ENCODE data around the gene BTBD9. TPM values are rescaled to one million over a fixed set of nuclear protein-coding genes. Genes with fewer than 3 reads are reported as not detected.

BTBD9 gene
- total and polyA plus RNA-seq, 2 donors (not counting 3 experiments of a cell fraction or from before 2014, with no cell fraction given): 4.9 to 15.0 TPM

DNA sequence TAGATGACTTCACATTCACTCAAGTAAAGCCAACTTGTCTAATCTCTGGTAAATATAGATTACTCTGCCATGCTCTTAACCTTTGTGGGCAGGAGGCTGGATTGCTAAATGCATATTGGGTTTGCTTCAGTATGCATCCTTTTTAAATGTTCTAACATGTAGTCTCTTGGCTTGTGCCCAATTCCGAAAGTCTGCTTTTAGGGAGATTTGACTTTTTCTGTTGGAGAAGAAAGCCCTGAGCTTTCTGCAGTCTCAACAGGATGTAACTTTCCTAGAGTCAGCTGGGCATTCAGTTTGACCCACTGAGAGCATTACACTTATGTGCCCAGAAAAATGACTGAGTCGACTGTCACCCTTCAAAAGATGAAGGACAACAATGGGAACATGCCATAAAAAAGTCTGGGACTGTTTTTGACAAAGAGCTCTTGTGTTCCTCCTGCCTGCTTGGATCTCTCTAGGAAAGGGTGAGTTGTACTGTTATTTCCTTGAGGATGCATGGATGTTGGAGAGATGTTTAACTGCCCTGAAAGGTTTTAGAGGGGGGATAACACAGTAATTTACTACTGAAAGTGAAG, 520.9 kb downstream of the BTBD9 start:
- H3K9me1 ChIP-seq (replicated peaks; ENCODE audit: control insufficient read depth, extremely low read depth, insufficient read depth, low read length): no peaks in the 10 kb centered on the region
- H3K27ac ChIP-seq (ENCODE audit: insufficient read depth, low read depth, low read length): no peak overlapping the region
- no peaks in the 10 kb centered on the region for H3K27me3 ChIP-seq (ENCODE audit: control insufficient read depth in 2 of 2, insufficient read depth in 2 of 2, low read length in 2 of 2)
- no peak overlapping the region for H3K4me2 ChIP-seq (ENCODE audit: insufficient read depth, low read length)
- no peaks in the 10 kb centered on the region for H4K20me1 ChIP-seq (replicated peaks; ENCODE audit: control insufficient read depth, extremely low read depth, insufficient read depth, low read length)
- peaks cover 2% of the 10 kb centered on the region for H3K79me2 ChIP-seq (ENCODE audit: control insufficient read depth, insufficient read depth, low read length)
- H3K9me3 ChIP-seq (replicated peaks; ENCODE audit: control insufficient read depth, insufficient read depth, low read length): no peaks in the 10 kb centered on the region
- TF ChIP-seq MYC (IDR thresholded peaks at IDR 0.05; ENCODE audit: low read depth, low read length) (no peak), POLR2A (IDR thresholded peaks at IDR 0.05; ENCODE audit: low read depth, low read length) (no peak), POLR2AphosphoS5 (IDR thresholded peaks at IDR 0.05; ENCODE audit: insufficient read depth, low read depth, low read length) (no peak), GATA2 (IDR thresholded peaks at IDR 0.05; ENCODE audit: insufficient read depth, insufficient read length, low read depth, low read length) (no peak), JUN (IDR thresholded peaks at IDR 0.05; ENCODE audit: borderline replicate concordance, insufficient read depth, insufficient read length, low read depth) (no peak), FOS (IDR thresholded peaks at IDR 0.05; ENCODE audit: borderline replicate concordance, insufficient read depth, low read length) (no peak), EZH2 (IDR thresholded peaks at IDR 0.05; ENCODE audit: borderline replicate concordance, low read depth, low read length, severe bottlenecking) (no peak)
- TF ChIP-seq, protein P1, sequence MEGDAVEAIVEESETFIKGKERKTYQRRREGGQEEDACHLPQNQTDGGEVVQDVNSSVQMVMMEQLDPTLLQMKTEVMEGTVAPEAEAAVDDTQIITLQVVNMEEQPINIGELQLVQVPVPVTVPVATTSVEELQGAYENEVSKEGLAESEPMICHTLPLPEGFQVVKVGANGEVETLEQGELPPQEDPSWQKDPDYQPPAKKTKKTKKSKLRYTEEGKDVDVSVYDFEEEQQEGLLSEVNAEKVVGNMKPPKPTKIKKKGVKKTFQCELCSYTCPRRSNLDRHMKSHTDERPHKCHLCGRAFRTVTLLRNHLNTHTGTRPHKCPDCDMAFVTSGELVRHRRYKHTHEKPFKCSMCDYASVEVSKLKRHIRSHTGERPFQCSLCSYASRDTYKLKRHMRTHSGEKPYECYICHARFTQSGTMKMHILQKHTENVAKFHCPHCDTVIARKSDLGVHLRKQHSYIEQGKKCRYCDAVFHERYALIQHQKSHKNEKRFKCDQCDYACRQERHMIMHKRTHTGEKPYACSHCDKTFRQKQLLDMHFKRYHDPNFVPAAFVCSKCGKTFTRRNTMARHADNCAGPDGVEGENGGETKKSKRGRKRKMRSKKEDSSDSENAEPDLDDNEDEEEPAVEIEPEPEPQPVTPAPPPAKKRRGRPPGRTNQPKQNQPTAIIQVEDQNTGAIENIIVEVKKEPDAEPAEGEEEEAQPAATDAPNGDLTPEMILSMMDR (IDR thresholded peaks at IDR 0.05; ENCODE audit: extremely low read depth in 1 of 2, insufficient read depth in 1 of 2, low read depth in 1 of 2, low read length in 2 of 2): no peak
- TF ChIP-seq, protein P2, sequence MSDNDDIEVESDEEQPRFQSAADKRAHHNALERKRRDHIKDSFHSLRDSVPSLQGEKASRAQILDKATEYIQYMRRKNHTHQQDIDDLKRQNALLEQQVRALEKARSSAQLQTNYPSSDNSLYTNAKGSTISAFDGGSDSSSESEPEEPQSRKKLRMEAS (IDR thresholded peaks at IDR 0.05; ENCODE audit: insufficient read depth, insufficient read length): no peak
- no peak overlapping the region for H3K9ac ChIP-seq (replicated peaks; ENCODE audit: extremely low read depth, insufficient read depth, low read length)
- H2AFZ ChIP-seq (ENCODE audit: low read depth, low read length): no peak overlapping the region
- intact Hi-C loops (cut with micrococcal nuclease) (no loop called here), dilution Hi-C loops (cut with MboI; ENCODE audit: extremely low pct_ligation_motif_present, low sequenced_read_pairs) (no loop called here)
- POLR2A ChIA-PET: no interaction called here
- no peak for FAIRE-seq
- H3K4me3 ChIP-seq (replicated peaks in 1 of 3; ENCODE audit: insufficient read depth in 1 of 3, low read depth in 1 of 3, low read length in 3 of 3): no peak overlapping the region
- H3K4me1 ChIP-seq (ENCODE audit: control insufficient read depth, extremely low read depth, insufficient read depth, low read length): peaks cover 16% of the 10 kb centered on the region
- no TSS peak for BruUV-seq (replicated peaks)
- CTCF ChIA-PET: interaction anchor here (1.0 kb wide), 3 partner anchors 90 to 375 kb away, joined by 3 read pairs; no protein-coding TSS in a partner anchor
- H3K36me3 ChIP-seq (ENCODE audit: control insufficient read depth in 2 of 2, extremely low read depth in 1 of 2, insufficient read depth in 2 of 2, low read length in 2 of 2): peaks cover 0 to 3% of the 10 kb centered on the region in 2 experiments
- no peak for DNase-seq (ENCODE audit: low read depth, low spot score)

Small RNAs within 50 kb of the gene (small RNA-seq; reads per million reads assigned to genes)
- gene RF00019 (ENCODE audit: insufficient read depth, insufficient read length, low read depth, low replicate concordance) (not detected), gene RF00279 (ENCODE audit: insufficient read depth, insufficient read length, low read depth, low replicate concordance) (not detected)

Other genes starting within 250 kb of the BTBD9 start
- gene GLO1, start 63.2 kb upstream of the BTBD9 start, total RNA-seq: 120 and 135 TPM in 2 replicates
- gene GLO1, start 63.2 kb upstream of the BTBD9 start, polyA plus RNA-seq: 49.8 and 70.3 TPM in 2 replicates
- 0.29 and 0.97 TPM in 2 replicates for gene DNAH8, start 75.4 kb upstream of the BTBD9 start, total RNA-seq
- 0.45 and 0.61 TPM in 2 replicates for gene DNAH8, start 75.4 kb upstream of the BTBD9 start, polyA plus RNA-seq

Data from endothelial cell of umbilical vein (primary cell).